K562 (cell line): Measurements from ENCODE around the gene MPHOSPH9.

Source experiments
- CBFA2T3 ChIP-seq: fragments of 450-650 bp; IDR thresholded peaks from 2 replicates; pipeline ENCODE4 v1.6.1; 2017
- EZH2 ChIP-seq: IDR thresholded peaks from 2 replicates; pipeline ENCODE4 v1.6.1; 2012; ENCODE audit warnings: low read depth, mild to moderate bottlenecking, inconsistent platforms, low read length, borderline replicate concordance
- LARP7 ChIP-seq: fragments of 450-650 bp; IDR thresholded peaks from 2 replicates; pipeline ENCODE4 v1.6.1; 2016
- MXI1 ChIP-seq: IDR thresholded peaks from 2 replicates; pipeline ENCODE4 v1.6.1; 2011; ENCODE audit warnings: low read depth, mild to moderate bottlenecking, improper control_type of control experiment, low read length
- NFIC ChIP-seq: fragments of 450-650 bp; IDR thresholded peaks from 2 replicates; pipeline ENCODE4 v1.6.1; 2017; ENCODE audit warnings: mild to moderate bottlenecking, inconsistent platforms
- TAF1 ChIP-seq: IDR thresholded peaks from 2 replicates; pipeline ENCODE4 v1.6.1; 2011; ENCODE audit warnings: mild to moderate bottlenecking, low read length, moderate library complexity; ENCODE audit not compliant: insufficient read depth, control insufficient read depth, severe bottlenecking; ENCODE audit errors: extremely low read depth
- TCF3 ChIP-seq: sonication (generic); formaldehyde crosslinking; IDR thresholded peaks from 2 replicates; pipeline ENCODE4 v1.4.0; 2020; ENCODE audit warnings: mild to moderate bottlenecking, missing genetic modification reagents
- TEAD4 ChIP-seq, 2 experiments: sonication (generic) in 1 of 2; formaldehyde crosslinking in 1 of 2; IDR thresholded peaks; 2 replicates each; pipeline versions ENCODE4 v1.6.1 to v1.8.0; 2012 to 2022; ENCODE audit warnings: borderline replicate concordance in 1 of 2, inconsistent platforms in 1 of 2, low read length in 1 of 2, mild to moderate bottlenecking in 1 of 2, missing genetic modification reagents in 1 of 2
- ZNF239 ChIP-seq: fragments of 250-450 bp; sonication (Bioruptor Pico); IDR thresholded peaks from 2 replicates; pipeline ENCODE4 v1.4.0; 2020; ENCODE audit warnings: mild to moderate bottlenecking
- ZNF778 ChIP-seq: fragments of 450-650 bp; formaldehyde crosslinking; IDR thresholded peaks from 2 replicates; pipeline ENCODE4 v1.4.0; 2020; ENCODE audit warnings: mild to moderate bottlenecking, moderate library complexity
- TF ChIP-seq, protein P1 (sequence below): sonication (generic); formaldehyde crosslinking; IDR thresholded peaks from 2 replicates; pipeline ENCODE4 v1.8.0; 2023; ENCODE audit warnings: missing genetic modification reagents, mild to moderate bottlenecking, borderline replicate concordance
- TF ChIP-seq, protein P2 (sequence below), 3 experiments: IDR thresholded peaks in 2 of 3; conservative IDR thresholded peaks in 1 of 3; 2 replicates each; pipeline ENCODE4 v1.5.1; 2011 to 2012; ENCODE audit warnings: low read length in 3 of 3, mild to moderate bottlenecking in 3 of 3, control low read depth in 2 of 3, improper control_type of control experiment in 1 of 3, inconsistent platforms in 1 of 3, low read depth in 1 of 3, mixed read lengths in 1 of 3, moderate library complexity in 1 of 3; ENCODE audit not compliant: insufficient read depth in 2 of 3

DNA sequence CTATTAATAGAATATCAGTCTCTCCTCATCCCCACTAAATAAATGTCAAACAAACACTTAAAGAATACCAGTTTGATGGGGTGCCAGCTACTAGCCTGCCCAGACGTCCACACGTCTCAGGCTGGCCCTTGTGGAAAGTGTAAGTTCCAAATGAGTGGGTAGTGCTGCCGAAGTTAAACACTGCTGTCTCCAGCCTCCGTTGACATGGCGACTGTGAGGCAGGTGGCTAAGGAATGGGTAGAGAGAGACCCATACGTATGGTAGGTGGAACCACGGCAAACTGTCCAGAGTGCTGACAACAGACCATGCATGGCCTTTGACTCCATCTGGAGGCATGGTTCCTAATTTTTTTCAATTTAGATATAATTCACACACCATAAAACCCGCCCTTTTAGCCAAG is 119.9 kb downstream of the MPHOSPH9 start:
- no peak for TF ChIP-seq EZH2
- TF ChIP-seq LARP7: no peak
- TF ChIP-seq, protein P1, sequence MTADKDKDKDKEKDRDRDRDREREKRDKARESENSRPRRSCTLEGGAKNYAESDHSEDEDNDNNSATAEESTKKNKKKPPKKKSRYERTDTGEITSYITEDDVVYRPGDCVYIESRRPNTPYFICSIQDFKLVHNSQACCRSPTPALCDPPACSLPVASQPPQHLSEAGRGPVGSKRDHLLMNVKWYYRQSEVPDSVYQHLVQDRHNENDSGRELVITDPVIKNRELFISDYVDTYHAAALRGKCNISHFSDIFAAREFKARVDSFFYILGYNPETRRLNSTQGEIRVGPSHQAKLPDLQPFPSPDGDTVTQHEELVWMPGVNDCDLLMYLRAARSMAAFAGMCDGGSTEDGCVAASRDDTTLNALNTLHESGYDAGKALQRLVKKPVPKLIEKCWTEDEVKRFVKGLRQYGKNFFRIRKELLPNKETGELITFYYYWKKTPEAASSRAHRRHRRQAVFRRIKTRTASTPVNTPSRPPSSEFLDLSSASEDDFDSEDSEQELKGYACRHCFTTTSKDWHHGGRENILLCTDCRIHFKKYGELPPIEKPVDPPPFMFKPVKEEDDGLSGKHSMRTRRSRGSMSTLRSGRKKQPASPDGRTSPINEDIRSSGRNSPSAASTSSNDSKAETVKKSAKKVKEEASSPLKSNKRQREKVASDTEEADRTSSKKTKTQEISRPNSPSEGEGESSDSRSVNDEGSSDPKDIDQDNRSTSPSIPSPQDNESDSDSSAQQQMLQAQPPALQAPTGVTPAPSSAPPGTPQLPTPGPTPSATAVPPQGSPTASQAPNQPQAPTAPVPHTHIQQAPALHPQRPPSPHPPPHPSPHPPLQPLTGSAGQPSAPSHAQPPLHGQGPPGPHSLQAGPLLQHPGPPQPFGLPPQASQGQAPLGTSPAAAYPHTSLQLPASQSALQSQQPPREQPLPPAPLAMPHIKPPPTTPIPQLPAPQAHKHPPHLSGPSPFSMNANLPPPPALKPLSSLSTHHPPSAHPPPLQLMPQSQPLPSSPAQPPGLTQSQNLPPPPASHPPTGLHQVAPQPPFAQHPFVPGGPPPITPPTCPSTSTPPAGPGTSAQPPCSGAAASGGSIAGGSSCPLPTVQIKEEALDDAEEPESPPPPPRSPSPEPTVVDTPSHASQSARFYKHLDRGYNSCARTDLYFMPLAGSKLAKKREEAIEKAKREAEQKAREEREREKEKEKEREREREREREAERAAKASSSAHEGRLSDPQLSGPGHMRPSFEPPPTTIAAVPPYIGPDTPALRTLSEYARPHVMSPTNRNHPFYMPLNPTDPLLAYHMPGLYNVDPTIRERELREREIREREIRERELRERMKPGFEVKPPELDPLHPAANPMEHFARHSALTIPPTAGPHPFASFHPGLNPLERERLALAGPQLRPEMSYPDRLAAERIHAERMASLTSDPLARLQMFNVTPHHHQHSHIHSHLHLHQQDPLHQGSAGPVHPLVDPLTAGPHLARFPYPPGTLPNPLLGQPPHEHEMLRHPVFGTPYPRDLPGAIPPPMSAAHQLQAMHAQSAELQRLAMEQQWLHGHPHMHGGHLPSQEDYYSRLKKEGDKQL: no peak
- TF ChIP-seq, protein P2, sequence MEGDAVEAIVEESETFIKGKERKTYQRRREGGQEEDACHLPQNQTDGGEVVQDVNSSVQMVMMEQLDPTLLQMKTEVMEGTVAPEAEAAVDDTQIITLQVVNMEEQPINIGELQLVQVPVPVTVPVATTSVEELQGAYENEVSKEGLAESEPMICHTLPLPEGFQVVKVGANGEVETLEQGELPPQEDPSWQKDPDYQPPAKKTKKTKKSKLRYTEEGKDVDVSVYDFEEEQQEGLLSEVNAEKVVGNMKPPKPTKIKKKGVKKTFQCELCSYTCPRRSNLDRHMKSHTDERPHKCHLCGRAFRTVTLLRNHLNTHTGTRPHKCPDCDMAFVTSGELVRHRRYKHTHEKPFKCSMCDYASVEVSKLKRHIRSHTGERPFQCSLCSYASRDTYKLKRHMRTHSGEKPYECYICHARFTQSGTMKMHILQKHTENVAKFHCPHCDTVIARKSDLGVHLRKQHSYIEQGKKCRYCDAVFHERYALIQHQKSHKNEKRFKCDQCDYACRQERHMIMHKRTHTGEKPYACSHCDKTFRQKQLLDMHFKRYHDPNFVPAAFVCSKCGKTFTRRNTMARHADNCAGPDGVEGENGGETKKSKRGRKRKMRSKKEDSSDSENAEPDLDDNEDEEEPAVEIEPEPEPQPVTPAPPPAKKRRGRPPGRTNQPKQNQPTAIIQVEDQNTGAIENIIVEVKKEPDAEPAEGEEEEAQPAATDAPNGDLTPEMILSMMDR (IDR thresholded peaks at IDR 0.05 in 2 of 3, conservative IDR thresholded peaks at IDR 0.05 in 1 of 3; ENCODE audit: insufficient read depth in 2 of 3, low read depth in 1 of 3, low read length in 3 of 3): no peak; a peak in 1 of 6 replicates
- TF ChIP-seq NFIC: no peak
- no peak for TF ChIP-seq TCF3 (CRISPR knock-in tag)
- no peak for TF ChIP-seq ZNF239
- no peak for TF ChIP-seq TAF1
- TF ChIP-seq MXI1: no peak
- TF ChIP-seq TEAD4 (IDR thresholded peaks at IDR 0.05; ENCODE audit: low read length): no peak
- TF ChIP-seq TEAD4 (CRISPR knock-in tag; IDR thresholded peaks at IDR 0.05; ENCODE audit: borderline replicate concordance): no peak
- no peak for TF ChIP-seq CBFA2T3
- TF ChIP-seq ZNF778 (CRISPR knock-in tag): no peak
